Measurements from ENCODE around the gene C16orf90. TPM values are rescaled to one million over a fixed set of nuclear protein-coding genes. Genes with fewer than 3 reads are reported as not detected.

Gene C16orf90
- total and polyA plus RNA-seq, 2 donors (not counting 1 experiment from before 2014, with no cell fraction given), result not detected

- no peak for DNase-seq (ENCODE audit: low read depth in 2 of 2)
- Histone ChIP-seq H3K79me2 (ENCODE audit: control insufficient read depth, insufficient read depth, low read length) (peaks cover 67% of the 10 kb centered on the region), H3K27ac (ENCODE audit: insufficient read depth, low read length) (no peak overlapping the region), H3K4me2 (ENCODE audit: extremely low read depth, insufficient read depth, low read length) (no peak overlapping the region), H2AFZ (ENCODE audit: low read length) (no peak overlapping the region), H3K4me3 (replicated peaks in 1 of 4; ENCODE audit: control extremely low read depth in 1 of 4, insufficient read depth in 1 of 4, low read depth in 3 of 4, low read length in 4 of 4) (no peak overlapping the region), H4K20me1 (ENCODE audit: control insufficient read depth, extremely low read depth, insufficient read depth, low read length) (no peaks in the 10 kb centered on the region), H3K27me3 (ENCODE audit: control insufficient read depth, insufficient read depth, low read length) (no peaks in the 10 kb centered on the region), H3K9me3 (ENCODE audit: control insufficient read depth, insufficient read depth, low read depth, low read length) (no peaks in the 10 kb centered on the region), H3K4me1 (ENCODE audit: control insufficient read depth, extremely low read depth, insufficient read depth, low read length) (no peaks in the 10 kb centered on the region), H3K9ac (ENCODE audit: insufficient read depth, low read length) (no peak overlapping the region), H3K36me3 (ENCODE audit: control insufficient read depth, insufficient read depth, low read length) (peaks cover 2% of the 10 kb centered on the region)
- no peak for TF ChIP-seq EZH2 (IDR thresholded peaks at IDR 0.05; ENCODE audit: low read length, missing control alignments)
- TF ChIP-seq, protein P1, sequence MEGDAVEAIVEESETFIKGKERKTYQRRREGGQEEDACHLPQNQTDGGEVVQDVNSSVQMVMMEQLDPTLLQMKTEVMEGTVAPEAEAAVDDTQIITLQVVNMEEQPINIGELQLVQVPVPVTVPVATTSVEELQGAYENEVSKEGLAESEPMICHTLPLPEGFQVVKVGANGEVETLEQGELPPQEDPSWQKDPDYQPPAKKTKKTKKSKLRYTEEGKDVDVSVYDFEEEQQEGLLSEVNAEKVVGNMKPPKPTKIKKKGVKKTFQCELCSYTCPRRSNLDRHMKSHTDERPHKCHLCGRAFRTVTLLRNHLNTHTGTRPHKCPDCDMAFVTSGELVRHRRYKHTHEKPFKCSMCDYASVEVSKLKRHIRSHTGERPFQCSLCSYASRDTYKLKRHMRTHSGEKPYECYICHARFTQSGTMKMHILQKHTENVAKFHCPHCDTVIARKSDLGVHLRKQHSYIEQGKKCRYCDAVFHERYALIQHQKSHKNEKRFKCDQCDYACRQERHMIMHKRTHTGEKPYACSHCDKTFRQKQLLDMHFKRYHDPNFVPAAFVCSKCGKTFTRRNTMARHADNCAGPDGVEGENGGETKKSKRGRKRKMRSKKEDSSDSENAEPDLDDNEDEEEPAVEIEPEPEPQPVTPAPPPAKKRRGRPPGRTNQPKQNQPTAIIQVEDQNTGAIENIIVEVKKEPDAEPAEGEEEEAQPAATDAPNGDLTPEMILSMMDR (conservative IDR thresholded peaks at IDR 0.05 in 1 of 2, IDR thresholded peaks at IDR 0.05 in 1 of 2; ENCODE audit: low read depth in 1 of 2, low read length in 2 of 2), result no peak
Measured at GRCh38 chr16:3471518-3472176, 23.6 kb downstream of the C16orf90 start.

GRCh38 chr16:3470723-3471122 is 24.6 kb downstream of the C16orf90 start:
- Histone ChIP-seq H3K4me2 (ENCODE audit: extremely low read depth, insufficient read depth, low read length) (no peak overlapping the region), H3K79me2 (ENCODE audit: control insufficient read depth, insufficient read depth, low read length) (peaks cover 71% of the 10 kb centered on the region), H3K27ac (ENCODE audit: insufficient read depth, low read length) (no peak overlapping the region), H3K9me3 (ENCODE audit: control insufficient read depth, insufficient read depth, low read depth, low read length) (no peaks in the 10 kb centered on the region), H4K20me1 (ENCODE audit: control insufficient read depth, extremely low read depth, insufficient read depth, low read length) (no peaks in the 10 kb centered on the region), H3K4me3 (replicated peaks in 1 of 4; ENCODE audit: control extremely low read depth in 1 of 4, insufficient read depth in 1 of 4, low read depth in 3 of 4, low read length in 4 of 4) (no peak overlapping the region), H3K4me1 (ENCODE audit: control insufficient read depth, extremely low read depth, insufficient read depth, low read length) (no peaks in the 10 kb centered on the region), H3K9ac (ENCODE audit: insufficient read depth, low read length) (no peak overlapping the region), H3K27me3 (ENCODE audit: control insufficient read depth, insufficient read depth, low read length) (no peaks in the 10 kb centered on the region), H2AFZ (ENCODE audit: low read length) (no peak overlapping the region), H3K36me3 (ENCODE audit: control insufficient read depth, insufficient read depth, low read length) (peaks cover 1% of the 10 kb centered on the region)
- DNase-seq (ENCODE audit: low read depth in 2 of 2), result no peak
- TF ChIP-seq EZH2 (IDR thresholded peaks at IDR 0.05; ENCODE audit: low read length, missing control alignments), result no peak
- TF ChIP-seq, protein P1 (conservative IDR thresholded peaks at IDR 0.05 in 1 of 2, IDR thresholded peaks at IDR 0.05 in 1 of 2; ENCODE audit: low read depth in 1 of 2, low read length in 2 of 2), result no peak

DNA sequence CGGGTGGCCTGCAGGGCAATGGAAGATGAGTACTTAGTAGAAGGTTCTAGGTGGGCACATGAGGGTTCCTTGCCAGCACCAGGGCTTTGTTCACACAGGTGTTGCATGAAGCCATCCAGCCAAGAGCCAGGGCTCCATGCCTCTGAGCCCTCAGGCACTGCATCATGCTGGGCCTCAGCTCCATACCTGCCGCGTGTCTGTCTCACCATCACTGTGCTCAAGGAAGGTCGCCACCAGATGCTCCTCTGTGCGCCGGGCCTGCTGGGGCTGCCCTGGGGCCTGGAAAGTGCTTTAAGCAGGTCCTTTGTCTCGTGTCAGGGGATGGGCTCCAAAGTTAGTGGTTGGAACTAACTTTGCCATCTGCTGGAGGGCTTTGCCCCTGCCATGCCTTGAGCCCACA is 25.6 kb downstream of the C16orf90 start:
- TF ChIP-seq, protein P1 (conservative IDR thresholded peaks at IDR 0.05 in 1 of 2, IDR thresholded peaks at IDR 0.05 in 1 of 2; ENCODE audit: low read depth in 1 of 2, low read length in 2 of 2), result no peak
- TF ChIP-seq EZH2 (IDR thresholded peaks at IDR 0.05; ENCODE audit: low read length, missing control alignments), result no peak
- Histone ChIP-seq H3K27me3 (ENCODE audit: control insufficient read depth, insufficient read depth, low read length) (no peaks in the 10 kb centered on the region), H2AFZ (ENCODE audit: low read length) (no peak overlapping the region), H3K4me3 (replicated peaks in 1 of 4; ENCODE audit: control extremely low read depth in 1 of 4, insufficient read depth in 1 of 4, low read depth in 3 of 4, low read length in 4 of 4) (no peak overlapping the region), H3K36me3 (ENCODE audit: control insufficient read depth, insufficient read depth, low read length) (peaks cover 3% of the 10 kb centered on the region), H3K27ac (ENCODE audit: insufficient read depth, low read length) (no peak overlapping the region), H3K4me2 (ENCODE audit: extremely low read depth, insufficient read depth, low read length) (no peak overlapping the region), H3K79me2 (ENCODE audit: control insufficient read depth, insufficient read depth, low read length) (peaks cover 76% of the 10 kb centered on the region), H4K20me1 (ENCODE audit: control insufficient read depth, extremely low read depth, insufficient read depth, low read length) (no peaks in the 10 kb centered on the region), H3K9me3 (ENCODE audit: control insufficient read depth, insufficient read depth, low read depth, low read length) (no peaks in the 10 kb centered on the region), H3K4me1 (ENCODE audit: control insufficient read depth, extremely low read depth, insufficient read depth, low read length) (no peaks in the 10 kb centered on the region), H3K9ac (ENCODE audit: insufficient read depth, low read length) (no peak overlapping the region)
- DNase-seq (ENCODE audit: low read depth in 2 of 2), result no peak

All from fibroblast of lung (primary cell).